GM21717 (cell line): Measurements from ENCODE around the gene FNDC3A.

ENCODE experiments used
- ATAC-seq: cut with Tn5 transposase; IDR thresholded peaks from one replicate; pipeline ENCODE4 v1.9.1; 2021; ENCODE audit warnings: mild to moderate bottlenecking, moderate library complexity; ENCODE audit not compliant: unreplicated experiment

The FNDC3A gene

DNA sequence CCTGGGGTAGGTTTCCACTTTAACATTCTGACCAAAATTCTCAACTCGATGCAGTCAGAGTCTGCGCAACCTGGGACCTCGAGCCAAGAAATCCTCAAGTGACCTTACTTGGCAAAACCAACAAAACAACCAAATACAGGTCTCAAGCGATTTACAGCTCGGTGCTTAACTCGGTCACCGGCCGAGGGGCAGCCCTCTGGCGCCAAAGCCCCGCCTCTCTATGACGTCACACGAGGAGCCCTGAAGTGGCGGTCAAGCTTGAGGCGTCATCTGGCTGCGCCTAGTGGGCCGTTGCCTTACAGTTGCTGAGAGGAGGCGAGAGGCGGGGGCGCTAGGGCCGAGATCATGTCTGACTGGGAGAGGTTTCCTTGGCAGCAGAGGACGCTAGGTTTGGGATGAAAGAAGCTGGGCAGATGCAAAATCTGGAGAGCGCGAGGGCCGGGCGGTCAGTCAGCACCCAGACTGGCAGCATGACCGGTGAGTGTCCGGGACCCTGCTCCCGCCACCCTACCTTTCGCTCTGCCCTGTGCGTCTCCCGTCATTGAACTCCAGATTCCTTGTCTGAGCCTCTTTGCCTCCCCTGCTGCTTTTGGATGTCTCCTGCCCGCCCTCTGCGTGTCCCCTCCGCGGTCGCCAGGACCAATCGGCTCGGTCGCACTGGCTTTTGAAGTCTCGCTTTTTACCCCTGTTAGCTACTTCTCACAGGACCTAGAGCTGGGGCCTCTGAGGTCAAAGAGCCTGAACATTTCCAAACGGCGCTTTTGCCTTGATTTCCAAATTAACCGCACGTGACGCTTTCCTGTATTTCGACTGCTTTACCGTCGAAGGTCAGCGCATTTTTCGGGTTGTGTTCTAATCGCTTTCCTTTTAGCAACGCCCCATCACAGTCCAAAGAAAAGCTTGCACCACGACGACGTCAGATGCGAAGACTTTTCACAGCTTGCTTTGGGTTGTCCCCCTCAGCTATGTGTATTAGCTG is 272.2 kb downstream of the FNDC3A start, which contains the start of gene CDADC1:
Gene CDADC1 (plus strand): TSS at position 283 of the 979 bp plus-strand sequence. CDS start 113 bp downstream, at position 396.
- peak; percentile 95 for ATAC-seq

DNA sequence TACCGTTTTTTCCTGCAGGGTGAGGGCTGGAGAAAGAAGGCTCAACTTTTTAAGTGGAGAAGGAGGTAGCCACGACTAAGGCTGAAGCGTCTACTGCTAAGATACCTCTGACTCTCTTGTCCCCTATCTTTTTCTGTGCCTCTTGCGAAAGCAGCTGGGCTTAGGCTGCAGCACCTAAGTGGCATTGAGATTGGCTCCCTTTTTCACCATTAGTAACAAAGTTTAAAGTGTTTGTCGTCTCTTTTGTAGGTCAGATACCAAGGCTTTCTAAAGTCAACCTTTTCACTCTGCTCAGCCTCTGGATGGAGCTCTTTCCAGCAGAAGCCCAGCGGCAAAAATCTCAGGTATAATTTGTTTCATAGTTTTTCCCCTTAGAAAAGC is 272.9 kb downstream of the FNDC3A start:
- peak; percentile 10 for ATAC-seq

DNA sequence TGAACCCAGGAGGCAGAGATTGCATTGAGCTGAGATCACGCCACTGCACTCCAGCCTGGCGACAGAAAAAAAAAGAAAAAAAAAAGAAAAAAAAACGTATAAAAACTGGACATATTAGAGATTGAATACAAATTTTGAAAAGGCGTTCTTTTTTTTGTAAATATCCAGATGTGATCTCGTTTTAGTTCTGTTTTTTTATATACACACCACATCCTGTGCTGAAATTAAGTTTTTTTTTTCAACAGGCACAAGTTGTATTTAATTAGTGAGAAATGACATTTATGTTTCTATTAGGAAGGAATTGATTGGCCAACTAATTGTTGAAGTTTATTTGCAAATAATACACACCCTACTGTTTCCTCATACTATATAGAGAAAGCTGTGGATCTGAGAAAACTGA is 275.6 kb downstream of the FNDC3A start:
- ATAC-seq: no peak

DNA sequence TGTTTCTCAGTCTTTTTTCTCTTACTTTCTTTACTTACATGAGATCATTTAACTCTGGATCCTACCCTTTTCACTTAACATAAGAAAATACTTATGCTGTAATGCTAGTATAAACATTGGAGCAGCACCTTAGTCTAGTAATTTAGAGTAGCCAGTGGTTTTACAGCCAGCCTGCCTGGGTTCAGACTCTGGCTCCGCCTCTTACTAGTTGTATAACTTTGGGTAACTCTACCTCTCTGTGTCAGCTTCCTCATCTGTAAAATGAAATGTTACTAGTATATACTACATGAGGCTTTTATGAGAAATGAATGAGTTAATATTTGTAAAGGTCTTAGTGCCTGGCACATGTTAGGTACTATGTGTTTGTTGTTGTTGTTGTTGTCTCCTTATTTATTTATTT is 277.6 kb downstream of the FNDC3A start:
- ATAC-seq: no peak

GRCh38 chr13:49254007-49254406 is 278.3 kb downstream of the FNDC3A start:
- no peak for ATAC-seq

- ATAC-seq: no peak
Measured at GRCh38 chr13:49256841-49257240, 281.1 kb downstream of the FNDC3A start.

DNA sequence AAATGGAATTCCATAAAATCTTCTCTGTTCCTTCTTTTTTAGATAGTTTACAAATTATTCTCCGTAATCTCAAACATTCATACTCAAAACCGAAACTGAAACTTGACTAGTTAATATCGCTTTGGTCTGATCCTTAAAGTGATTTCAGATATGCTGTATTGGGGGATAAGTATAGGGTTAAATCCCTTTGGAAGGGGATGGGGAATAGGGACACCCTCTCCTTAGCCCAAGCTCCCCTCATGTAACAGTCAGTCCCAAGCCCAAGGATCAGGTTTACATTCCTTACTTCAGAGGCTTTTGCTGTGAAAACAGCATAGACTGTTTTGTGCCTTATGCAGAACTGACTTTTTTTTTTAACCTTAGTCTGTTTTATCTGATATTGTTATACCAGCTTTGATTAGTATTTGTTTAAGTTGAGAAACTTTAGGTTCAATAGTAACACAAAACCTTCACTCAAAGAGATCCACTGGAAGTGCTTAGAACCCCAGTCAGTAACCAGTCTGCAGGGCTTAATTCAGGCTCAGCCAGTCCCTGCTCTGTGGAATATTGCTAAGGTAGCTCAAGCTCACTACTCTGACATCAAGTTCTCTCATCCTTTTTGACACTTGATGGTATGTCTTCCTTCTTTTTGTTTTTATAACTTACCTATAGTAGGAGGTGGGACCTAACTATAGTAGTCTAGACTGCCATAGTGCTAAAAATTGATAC is 282.5 kb downstream of the FNDC3A start:
- ATAC-seq: no peak
